SW480 (cell line): ENCODE data around the gene GGA1.

Experiments used
- DNase-seq: peaks from one replicate; pipeline ENCODE4 v3.0.0-alpha.2; 2016; ENCODE audit warnings: low spot score

Gene GGA1

DNA sequence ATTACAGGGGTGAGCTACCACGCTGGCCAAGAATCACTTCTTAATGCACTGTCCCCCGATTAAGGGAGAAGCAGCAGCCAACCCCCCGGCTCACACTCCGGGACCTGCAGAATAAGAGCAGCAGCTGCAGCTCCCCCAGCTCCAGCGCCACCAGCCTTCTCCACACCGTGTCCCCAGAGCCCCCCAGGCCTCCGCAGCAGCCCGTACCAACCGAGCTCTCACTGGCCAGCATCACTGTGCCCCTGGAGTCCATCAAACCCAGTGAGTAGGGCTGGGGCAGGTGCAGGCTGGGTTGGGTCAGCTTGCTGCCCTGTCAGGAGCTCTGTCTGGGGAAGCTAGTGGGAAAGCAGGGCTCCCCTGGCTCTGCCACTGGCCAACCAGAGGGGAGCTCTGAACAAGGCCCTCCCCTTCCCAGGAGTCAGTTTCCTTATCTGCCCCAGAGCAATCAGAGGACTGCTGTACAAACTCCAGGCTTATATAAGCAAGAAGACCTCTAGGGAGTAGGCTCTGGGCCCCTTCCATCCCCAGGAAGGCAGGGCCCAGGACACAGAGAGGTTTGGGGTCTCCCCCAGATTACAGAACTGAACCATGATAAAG lies 22.3 kb downstream of the GGA1 start:
- DNase-seq, result no peak

DNA sequence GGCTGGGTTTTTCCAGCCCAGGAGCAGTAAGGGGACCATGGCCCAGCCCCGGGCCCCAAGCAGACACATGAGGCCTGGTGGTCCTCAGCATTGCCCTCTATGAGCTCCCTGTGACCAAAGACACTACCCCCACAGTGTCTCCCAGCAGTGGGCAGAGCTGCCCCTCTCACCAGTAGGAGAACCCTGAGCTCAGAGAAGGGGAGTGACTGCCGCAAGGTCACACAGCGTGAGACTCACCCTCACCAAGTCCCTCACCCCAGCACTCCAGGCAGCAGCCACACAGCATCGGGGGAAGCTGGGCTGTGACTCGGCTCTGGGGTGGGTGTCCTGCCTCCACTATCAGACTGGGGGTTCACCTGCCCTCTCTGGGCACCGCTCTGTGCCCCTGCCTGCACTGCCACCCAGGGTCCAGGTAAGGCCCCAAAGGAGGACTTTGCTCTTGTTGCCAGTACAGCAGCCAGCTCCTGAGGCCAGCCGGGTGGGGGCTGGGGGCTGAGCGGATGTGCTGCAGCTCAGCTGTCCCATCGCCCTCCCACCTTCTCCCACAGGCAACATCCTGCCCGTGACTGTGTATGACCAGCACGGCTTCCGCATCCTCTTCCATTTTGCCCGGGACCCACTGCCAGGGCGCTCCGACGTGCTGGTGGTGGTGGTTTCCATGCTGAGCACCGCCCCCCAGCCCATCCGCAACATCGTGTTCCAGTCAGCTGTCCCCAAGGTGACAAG lies 23.0 kb downstream of the GGA1 start:
- no peak for DNase-seq

DNA sequence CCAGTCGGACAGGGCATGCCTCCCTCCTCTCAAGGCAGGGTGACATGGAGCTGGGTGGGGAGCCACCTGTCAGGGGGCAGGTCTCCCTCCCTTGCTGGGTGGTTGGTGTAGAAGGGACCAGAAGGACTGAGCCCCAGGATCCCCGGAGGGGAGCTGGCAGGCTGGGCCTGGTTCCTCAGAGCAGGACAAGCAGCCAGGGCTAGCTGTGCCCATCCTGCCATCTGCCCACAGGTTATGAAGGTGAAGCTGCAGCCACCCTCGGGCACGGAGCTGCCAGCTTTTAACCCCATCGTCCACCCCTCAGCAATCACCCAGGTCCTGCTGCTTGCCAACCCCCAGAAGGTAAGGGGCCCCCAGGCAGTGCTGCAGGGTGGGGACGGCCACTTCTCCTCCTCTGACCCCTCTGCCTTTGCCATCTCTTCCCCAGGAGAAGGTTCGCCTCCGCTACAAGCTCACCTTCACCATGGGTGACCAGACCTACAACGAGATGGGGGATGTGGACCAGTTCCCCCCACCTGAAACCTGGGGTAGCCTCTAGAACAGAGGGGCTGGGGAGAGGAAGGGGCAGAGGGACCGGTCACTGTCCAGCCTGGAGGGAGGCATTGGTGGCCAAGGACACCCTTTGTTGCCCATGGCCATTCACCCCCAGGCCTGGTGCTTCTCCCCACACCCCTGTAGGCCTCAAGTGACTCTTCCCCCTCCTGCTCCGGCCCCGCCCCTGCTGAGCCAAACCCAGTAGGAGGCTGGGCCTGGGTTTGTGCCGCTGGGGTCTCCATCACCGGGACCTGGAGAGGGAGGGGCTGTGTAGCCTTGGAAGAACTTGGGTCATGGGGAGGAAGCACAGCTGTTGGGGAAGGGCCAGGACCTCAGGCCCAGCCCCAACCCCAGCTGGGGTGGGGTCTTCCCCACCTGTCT lies 23.8 kb downstream of the GGA1 start:
- DNase-seq, result no peak

DNA sequence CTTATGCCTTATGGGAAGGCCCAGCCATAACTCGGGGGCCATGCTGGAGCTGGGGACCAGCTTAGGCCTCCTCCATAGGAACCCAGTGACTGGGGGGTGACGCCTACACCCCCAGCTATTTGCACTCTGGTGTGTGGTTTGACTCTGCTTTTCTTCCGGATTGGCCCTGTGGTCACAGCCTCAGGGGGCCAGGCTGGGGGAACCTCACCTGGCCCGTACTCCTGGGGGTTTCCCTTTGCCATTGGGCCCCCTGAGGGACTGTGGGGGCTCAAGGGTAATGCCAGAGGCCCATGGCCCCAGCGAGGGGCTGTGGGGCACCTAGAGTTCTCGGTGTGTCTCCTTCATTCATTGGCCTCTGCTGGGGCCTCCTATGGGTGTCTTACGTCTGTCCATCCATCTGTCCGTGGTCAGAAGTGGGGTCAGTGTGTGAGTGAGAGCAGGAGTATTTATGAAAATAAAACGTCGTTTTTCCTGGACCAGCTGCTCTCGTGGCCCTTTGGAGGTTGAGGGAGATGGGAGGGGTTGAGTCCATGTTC lies 24.5 kb downstream of the GGA1 start:
- no peak for DNase-seq

- DNase-seq, result peak; percentile 38
Observed at GRCh38 chr22:37633625-37634416, 25.2 kb downstream of the GGA1 start.

DNA sequence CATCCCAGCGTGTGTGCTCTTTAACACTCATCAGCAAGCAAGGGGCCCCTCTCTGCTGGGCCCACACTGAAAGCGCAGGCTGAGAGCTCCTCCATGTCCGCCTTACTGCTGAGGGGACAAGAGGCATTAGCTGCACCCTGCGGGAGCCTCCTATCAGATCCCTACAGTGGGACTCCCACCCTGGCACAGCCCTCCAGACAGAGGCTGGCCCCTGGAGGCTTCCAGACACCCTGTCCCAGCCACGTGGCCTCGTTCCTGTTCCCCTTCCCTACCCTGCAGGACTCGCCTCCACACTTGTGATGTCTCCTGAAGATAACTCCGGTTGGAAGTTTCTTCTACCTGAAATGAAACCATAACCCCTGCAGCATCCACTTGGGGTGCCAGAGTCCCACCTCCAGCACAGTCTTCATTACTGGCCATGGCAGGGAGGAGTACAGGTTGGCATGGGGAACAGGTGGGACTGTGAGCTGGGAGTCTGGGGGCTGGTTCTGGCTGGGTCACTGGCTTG lies 25.8 kb downstream of the GGA1 start:
- no peak for DNase-seq

GRCh38 chr22:37635157-37635556 lies 26.5 kb downstream of the GGA1 start:
- no peak for DNase-seq

GRCh38 chr22:37636186-37636948 lies 27.7 kb downstream of the GGA1 start:
- DNase-seq, result peak; percentile 28

DNA sequence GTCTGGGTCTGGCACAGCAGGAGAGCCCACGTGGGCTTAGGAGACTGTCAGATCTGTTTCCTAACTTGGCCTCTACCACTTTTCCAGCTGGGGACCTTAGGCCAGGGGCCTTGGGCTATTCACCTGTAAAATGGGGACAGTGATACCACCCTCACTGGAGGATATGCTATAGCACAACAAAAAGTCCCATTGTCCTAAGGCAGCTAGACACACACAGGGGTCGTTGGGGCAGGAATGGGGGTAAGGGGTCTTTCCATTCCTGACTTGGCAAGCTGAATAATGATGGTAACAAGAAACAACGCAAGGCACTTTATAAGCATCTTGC lies 28.3 kb downstream of the GGA1 start:
- no peak for DNase-seq

- peak; percentile 75 for DNase-seq
Observed at GRCh38 chr22:37638391-37639069, 29.9 kb downstream of the GGA1 start.

- DNase-seq, result peak; percentile 44
Observed at GRCh38 chr22:37639070-37639760, 30.6 kb downstream of the GGA1 start, which contains the start of gene SH3BP1. TSS of gene SH3BP1 (plus strand) at chr22:37639669. CDS start at chr22:37639788, 119 bp downstream.

- no peak for DNase-seq
Observed at GRCh38 chr22:37639771-37640590, 31.3 kb downstream of the GGA1 start.

GRCh38 chr22:37640591-37641560 lies 32.2 kb downstream of the GGA1 start:
- no peak for DNase-seq

GRCh38 chr22:37641561-37641949 lies 32.9 kb downstream of the GGA1 start:
- no peak for DNase-seq

DNA sequence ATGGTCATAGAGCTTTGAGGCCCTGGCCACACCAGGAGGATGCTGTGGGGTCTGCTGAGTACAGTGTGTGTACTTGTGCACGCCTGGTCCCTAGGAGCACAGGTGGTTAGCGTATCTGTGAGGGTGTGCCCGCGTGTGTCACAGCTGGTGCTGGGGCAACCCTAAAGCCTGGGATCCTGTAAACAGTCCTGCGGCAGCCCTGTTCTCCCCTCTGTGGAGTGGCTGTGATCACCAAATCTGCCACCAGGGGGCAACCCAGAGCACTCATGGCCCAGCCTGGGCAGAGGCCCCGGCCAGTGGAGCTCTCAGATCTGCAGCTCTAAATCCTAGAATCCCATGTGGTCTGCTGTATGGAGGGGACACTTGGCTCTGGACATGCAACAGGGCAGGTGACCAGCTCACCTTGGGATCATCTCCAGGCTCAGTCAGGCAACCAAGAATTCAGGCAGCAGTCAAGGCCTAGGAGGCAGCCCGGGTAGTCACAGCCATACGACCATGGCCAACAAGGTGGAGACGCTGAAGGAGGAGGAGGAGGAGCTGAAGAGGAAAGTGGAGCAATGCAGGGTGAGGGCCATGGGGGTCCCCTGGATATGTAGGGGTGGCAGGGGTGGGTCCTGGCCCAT lies 34.7 kb downstream of the GGA1 start:
- DNase-seq, result peak; percentile 42

- no peak for DNase-seq
Observed at GRCh38 chr22:37647317-37647716, 38.7 kb downstream of the GGA1 start.

GRCh38 chr22:37647928-37648327 lies 39.3 kb downstream of the GGA1 start:
- DNase-seq, result no peak
